HG03342 (cell line): ENCODE results near the gene ZFAND3.

ENCODE experiments used
- ATAC-seq: cut with Tn5 transposase; IDR thresholded peaks from one replicate; pipeline ENCODE4 v1.9.1; 2021; ENCODE audit warnings: mild to moderate bottlenecking, moderate library complexity; ENCODE audit not compliant: unreplicated experiment

The ZFAND3 gene

GRCh38 chr6:38068854-38069590 is 249.5 kb downstream of the ZFAND3 start:
- ATAC-seq, result no peak

GRCh38 chr6:38077488-38078030 is 258.0 kb downstream of the ZFAND3 start:
- no peak for ATAC-seq

GRCh38 chr6:38078671-38079070 is 259.1 kb downstream of the ZFAND3 start:
- ATAC-seq, result no peak

- ATAC-seq, result no peak
Measured at GRCh38 chr6:38079107-38079506, 259.6 kb downstream of the ZFAND3 start.

GRCh38 chr6:38079537-38079936 is 260.0 kb downstream of the ZFAND3 start:
- ATAC-seq, result no peak

- ATAC-seq, result no peak
Measured at GRCh38 chr6:38080360-38080759, 260.8 kb downstream of the ZFAND3 start.

- ATAC-seq, result no peak
Measured at GRCh38 chr6:38080889-38081288, 261.4 kb downstream of the ZFAND3 start.

- ATAC-seq, result no peak
Measured at GRCh38 chr6:38085031-38085430, 265.5 kb downstream of the ZFAND3 start.

GRCh38 chr6:38086346-38086745 is 266.8 kb downstream of the ZFAND3 start:
- no peak for ATAC-seq

GRCh38 chr6:38088010-38088409 is 268.5 kb downstream of the ZFAND3 start:
- no peak for ATAC-seq

GRCh38 chr6:38088829-38089228 is 269.3 kb downstream of the ZFAND3 start:
- ATAC-seq, result no peak

GRCh38 chr6:38091613-38092012 is 272.1 kb downstream of the ZFAND3 start:
- no peak for ATAC-seq

GRCh38 chr6:38092465-38092864 is 272.9 kb downstream of the ZFAND3 start:
- no peak for ATAC-seq

GRCh38 chr6:38092964-38093363 is 273.4 kb downstream of the ZFAND3 start:
- no peak for ATAC-seq

- no peak for ATAC-seq
Measured at GRCh38 chr6:38095054-38095453, 275.5 kb downstream of the ZFAND3 start.

- ATAC-seq, result no peak
Measured at GRCh38 chr6:38099221-38099620, 279.7 kb downstream of the ZFAND3 start.

GRCh38 chr6:38100380-38100779 is 280.9 kb downstream of the ZFAND3 start:
- no peak for ATAC-seq

GRCh38 chr6:38103921-38104320 is 284.4 kb downstream of the ZFAND3 start:
- no peak for ATAC-seq

GRCh38 chr6:38105066-38105465 is 285.5 kb downstream of the ZFAND3 start:
- ATAC-seq, result no peak

GRCh38 chr6:38107073-38107472 is 287.5 kb downstream of the ZFAND3 start:
- ATAC-seq, result no peak

GRCh38 chr6:38110481-38110971 is 291.0 kb downstream of the ZFAND3 start:
- ATAC-seq, result no peak

- no peak for ATAC-seq
Measured at GRCh38 chr6:38112181-38112580, 292.7 kb downstream of the ZFAND3 start.
